ENCODE results near the gene GPR146.

GPR146 gene

DNA sequence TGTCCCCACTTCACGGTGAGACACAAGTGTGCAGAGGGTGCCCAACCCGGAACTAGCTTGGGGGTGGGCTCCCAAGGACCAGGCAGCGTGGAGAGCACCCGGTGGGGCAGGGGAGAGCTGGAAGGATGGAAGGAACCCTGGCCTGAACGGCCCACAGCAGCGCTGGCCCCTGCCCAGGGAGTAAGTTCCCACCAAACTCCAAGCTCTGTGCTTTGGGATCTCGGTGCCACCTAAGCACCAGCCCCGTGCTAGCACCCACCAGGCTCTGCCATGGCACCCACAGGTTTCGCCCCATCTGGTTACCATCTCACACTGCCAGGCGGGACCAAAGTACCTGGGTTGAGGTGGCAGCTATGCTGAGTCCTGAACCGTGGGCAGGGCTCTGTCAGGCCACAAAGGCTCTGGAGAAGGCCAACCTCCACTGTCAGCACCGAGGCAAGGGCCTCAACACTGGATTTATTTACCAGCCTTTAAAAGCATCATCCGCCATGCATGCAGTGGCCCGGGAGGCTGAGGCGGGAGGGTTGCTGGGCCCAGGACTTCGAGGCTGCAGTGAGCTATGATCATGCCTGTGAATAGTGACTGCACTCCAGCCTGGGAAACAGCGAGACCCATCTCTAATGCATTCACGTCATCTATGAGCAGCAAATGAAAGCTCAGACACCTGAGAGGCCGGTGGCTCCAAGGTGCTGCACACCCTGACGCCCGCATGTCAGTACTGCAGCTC, 59.6 kb downstream of the GPR146 start:
- Histone ChIP-seq H3K23ac (ENCODE audit: low read length in 2 of 2) (no peak overlapping the region), H3K27me3 (ENCODE audit: control insufficient read depth in 1 of 2, insufficient read depth in 1 of 2, low read length in 2 of 2) (no peaks in the 10 kb centered on the region), H3K9ac (ENCODE audit: low read length) (no peak overlapping the region), H3K36me3 (ENCODE audit: control insufficient read depth in 1 of 2, insufficient read depth in 2 of 2, low read depth in 1 of 2, low read length in 2 of 2) (peaks cover 3 to 48% of the 10 kb centered on the region in 2 experiments), H2AK5ac (ENCODE audit: low read length, severe bottlenecking) (no peak overlapping the region), H3K4ac (ENCODE audit: low read depth in 1 of 2, low read length in 2 of 2) (no peak overlapping the region), H3K4me2 (ENCODE audit: low read length, poor library complexity, severe bottlenecking) (no peak overlapping the region), H4K8ac (ENCODE audit: low read length) (no peak overlapping the region), H2BK12ac (ENCODE audit: low read length in 2 of 2) (no peak overlapping the region), H3K79me1 (replicated peaks; ENCODE audit: low read length, poor library complexity, severe bottlenecking) (peaks cover 60% of the 10 kb centered on the region), H3K4me1 (ENCODE audit: control insufficient read depth, insufficient read depth, low read depth, low read length) (peaks cover 39% of the 10 kb centered on the region), H2BK15ac (ENCODE audit: low read depth, poor library complexity, severe bottlenecking) (no peak overlapping the region), H3K18ac (ENCODE audit: low read depth in 1 of 2, low read length in 2 of 2) (no peak overlapping the region), H2AFZ (ENCODE audit: low read depth, low read length) (no peak overlapping the region), H4K91ac (ENCODE audit: low read length) (no peak overlapping the region), H3K14ac (ENCODE audit: low read length in 2 of 2) (no peak overlapping the region), H3K9me3 (ENCODE audit: control insufficient read depth, low read length) (no peaks in the 10 kb centered on the region), H2BK120ac (ENCODE audit: low read depth, low read length) (no peak overlapping the region), H3K27ac (ENCODE audit: low read length, poor library complexity, severe bottlenecking) (no peak overlapping the region), H2BK5ac (ENCODE audit: low read depth, low read length, poor library complexity, severe bottlenecking) (no peak overlapping the region), H3K4me3 (ENCODE audit: insufficient read depth in 1 of 2, low read depth in 1 of 2, low read length in 2 of 2) (no peak overlapping the region)
- no peak for DNase-seq
- WGBS = 95% methylated on average over 21 of the region's 21 CpGs

DNA sequence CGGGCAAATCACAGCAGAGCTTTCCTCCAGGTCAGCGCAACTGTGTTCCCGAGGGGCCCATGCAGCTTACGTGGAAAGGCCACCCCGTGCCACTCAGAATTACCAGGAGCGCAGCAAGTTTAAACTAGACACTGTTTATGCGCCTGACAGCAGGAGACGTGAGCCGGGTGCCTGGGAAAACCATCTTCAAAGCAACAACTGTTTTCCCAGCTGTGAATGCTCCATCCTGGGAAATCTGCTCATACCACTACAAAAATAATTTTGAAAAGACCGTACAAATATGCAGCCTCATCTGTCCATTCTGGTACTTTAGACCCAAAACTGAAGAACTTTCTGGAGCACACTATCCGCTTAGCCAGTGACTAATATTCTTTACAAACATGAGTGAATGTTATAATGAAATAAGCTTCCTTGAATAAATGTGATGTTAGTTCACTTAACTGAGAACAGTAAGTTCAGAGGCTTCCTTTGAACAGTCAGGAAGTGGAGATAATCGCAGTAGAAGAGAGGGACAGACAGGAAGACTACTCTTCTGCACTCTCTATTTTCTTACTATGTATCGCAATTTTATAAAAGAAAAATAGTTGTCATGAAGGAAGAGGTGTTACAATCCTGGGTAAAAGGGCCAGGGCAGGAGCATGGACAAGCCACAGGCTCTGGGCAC, 60.3 kb downstream of the GPR146 start:
- H3K4me2 ChIP-seq (ENCODE audit: low read length, poor library complexity, severe bottlenecking) = no peak overlapping the region
- H3K27ac ChIP-seq (ENCODE audit: low read length, poor library complexity, severe bottlenecking) = no peak overlapping the region
- H2BK12ac ChIP-seq (ENCODE audit: low read length in 2 of 2) = no peak overlapping the region
- H2AFZ ChIP-seq (ENCODE audit: low read depth, low read length) = no peak overlapping the region
- WGBS = 93% methylated on average over 11 of the region's 13 CpGs
- H3K9me3 ChIP-seq (ENCODE audit: control insufficient read depth, low read length) = no peaks in the 10 kb centered on the region
- H4K8ac ChIP-seq (ENCODE audit: low read length) = no peak overlapping the region
- peaks cover 61% of the 10 kb centered on the region for H3K79me1 ChIP-seq (replicated peaks; ENCODE audit: low read length, poor library complexity, severe bottlenecking)
- no peak overlapping the region for H2BK15ac ChIP-seq (ENCODE audit: low read depth, poor library complexity, severe bottlenecking)
- H3K4me1 ChIP-seq (ENCODE audit: control insufficient read depth, insufficient read depth, low read depth, low read length) = peaks cover 37% of the 10 kb centered on the region
- H2AK5ac ChIP-seq (ENCODE audit: low read length, severe bottlenecking) = no peak overlapping the region
- no peak overlapping the region for H3K14ac ChIP-seq (ENCODE audit: low read length in 2 of 2)
- peaks cover under 1 to 48% of the 10 kb centered on the region in 2 experiments for H3K36me3 ChIP-seq (ENCODE audit: control insufficient read depth in 1 of 2, insufficient read depth in 2 of 2, low read depth in 1 of 2, low read length in 2 of 2)
- no peak overlapping the region for H3K4ac ChIP-seq (ENCODE audit: low read depth in 1 of 2, low read length in 2 of 2)
- no peak overlapping the region for H2BK5ac ChIP-seq (ENCODE audit: low read depth, low read length, poor library complexity, severe bottlenecking)
- H3K18ac ChIP-seq (ENCODE audit: low read depth in 1 of 2, low read length in 2 of 2) = no peak overlapping the region
- H3K23ac ChIP-seq (ENCODE audit: low read length in 2 of 2) = no peak overlapping the region
- H3K27me3 ChIP-seq (ENCODE audit: control insufficient read depth in 1 of 2, insufficient read depth in 1 of 2, low read length in 2 of 2) = no peaks in the 10 kb centered on the region
- DNase-seq = no peak
- H3K9ac ChIP-seq (ENCODE audit: low read length) = no peak overlapping the region
- H2BK120ac ChIP-seq (ENCODE audit: low read depth, low read length) = no peak overlapping the region
- H3K4me3 ChIP-seq (ENCODE audit: insufficient read depth in 1 of 2, low read depth in 1 of 2, low read length in 2 of 2) = no peak overlapping the region
- H4K91ac ChIP-seq (ENCODE audit: low read length) = no peak overlapping the region

DNA sequence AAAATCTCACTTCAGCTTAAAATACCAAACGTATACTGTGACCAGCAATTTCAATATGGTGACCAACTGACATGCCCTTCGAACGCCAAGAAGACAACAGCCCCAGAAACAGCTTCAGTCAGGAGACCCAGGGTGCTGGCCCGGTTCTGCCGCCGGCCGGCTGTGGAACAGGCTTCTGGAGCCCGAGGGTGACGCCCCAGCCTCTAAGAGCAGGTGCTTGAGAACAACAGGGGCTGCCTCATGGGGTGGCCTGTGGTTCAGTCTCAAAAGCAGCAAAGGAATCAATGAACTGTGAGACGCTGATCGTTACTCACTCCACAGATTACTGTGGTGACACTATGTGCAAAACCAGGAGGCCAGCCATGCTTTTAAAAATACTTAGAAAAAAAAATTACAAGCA, 60.8 kb downstream of the GPR146 start:
- no peak for DNase-seq
- H2BK5ac ChIP-seq (ENCODE audit: low read depth, low read length, poor library complexity, severe bottlenecking) = no peak overlapping the region
- H3K9ac ChIP-seq (ENCODE audit: low read length) = no peak overlapping the region
- no peak overlapping the region for H3K18ac ChIP-seq (ENCODE audit: low read depth in 1 of 2, low read length in 2 of 2)
- H2BK15ac ChIP-seq (ENCODE audit: low read depth, poor library complexity, severe bottlenecking) = no peak overlapping the region
- H3K14ac ChIP-seq (ENCODE audit: low read length in 2 of 2) = no peak overlapping the region
- H2BK120ac ChIP-seq (ENCODE audit: low read depth, low read length) = no peak overlapping the region
- peaks cover 61% of the 10 kb centered on the region for H3K79me1 ChIP-seq (replicated peaks; ENCODE audit: low read length, poor library complexity, severe bottlenecking)
- H3K23ac ChIP-seq (ENCODE audit: low read length in 2 of 2) = no peak overlapping the region
- H3K4me1 ChIP-seq (ENCODE audit: control insufficient read depth, insufficient read depth, low read depth, low read length) = peaks cover 32% of the 10 kb centered on the region
- H4K8ac ChIP-seq (ENCODE audit: low read length) = no peak overlapping the region
- no peak overlapping the region for H2AFZ ChIP-seq (ENCODE audit: low read depth, low read length)
- no peak overlapping the region for H3K4me3 ChIP-seq (ENCODE audit: insufficient read depth in 1 of 2, low read depth in 1 of 2, low read length in 2 of 2)
- 96% methylated on average over 11 of the region's 11 CpGs for WGBS
- no peak overlapping the region for H4K91ac ChIP-seq (ENCODE audit: low read length)
- H3K4me2 ChIP-seq (ENCODE audit: low read length, poor library complexity, severe bottlenecking) = no peak overlapping the region
- no peak overlapping the region for H2AK5ac ChIP-seq (ENCODE audit: low read length, severe bottlenecking)
- H3K27ac ChIP-seq (ENCODE audit: low read length, poor library complexity, severe bottlenecking) = no peak overlapping the region
- no peak overlapping the region for H2BK12ac ChIP-seq (ENCODE audit: low read length in 2 of 2)
- peaks cover 0 to 49% of the 10 kb centered on the region in 2 experiments for H3K36me3 ChIP-seq (ENCODE audit: control insufficient read depth in 1 of 2, insufficient read depth in 2 of 2, low read depth in 1 of 2, low read length in 2 of 2)
- no peaks in the 10 kb centered on the region for H3K9me3 ChIP-seq (ENCODE audit: control insufficient read depth, low read length)
- H3K4ac ChIP-seq (ENCODE audit: low read depth in 1 of 2, low read length in 2 of 2) = no peak overlapping the region
- no peaks in the 10 kb centered on the region for H3K27me3 ChIP-seq (ENCODE audit: control insufficient read depth in 1 of 2, insufficient read depth in 1 of 2, low read length in 2 of 2)

DNA sequence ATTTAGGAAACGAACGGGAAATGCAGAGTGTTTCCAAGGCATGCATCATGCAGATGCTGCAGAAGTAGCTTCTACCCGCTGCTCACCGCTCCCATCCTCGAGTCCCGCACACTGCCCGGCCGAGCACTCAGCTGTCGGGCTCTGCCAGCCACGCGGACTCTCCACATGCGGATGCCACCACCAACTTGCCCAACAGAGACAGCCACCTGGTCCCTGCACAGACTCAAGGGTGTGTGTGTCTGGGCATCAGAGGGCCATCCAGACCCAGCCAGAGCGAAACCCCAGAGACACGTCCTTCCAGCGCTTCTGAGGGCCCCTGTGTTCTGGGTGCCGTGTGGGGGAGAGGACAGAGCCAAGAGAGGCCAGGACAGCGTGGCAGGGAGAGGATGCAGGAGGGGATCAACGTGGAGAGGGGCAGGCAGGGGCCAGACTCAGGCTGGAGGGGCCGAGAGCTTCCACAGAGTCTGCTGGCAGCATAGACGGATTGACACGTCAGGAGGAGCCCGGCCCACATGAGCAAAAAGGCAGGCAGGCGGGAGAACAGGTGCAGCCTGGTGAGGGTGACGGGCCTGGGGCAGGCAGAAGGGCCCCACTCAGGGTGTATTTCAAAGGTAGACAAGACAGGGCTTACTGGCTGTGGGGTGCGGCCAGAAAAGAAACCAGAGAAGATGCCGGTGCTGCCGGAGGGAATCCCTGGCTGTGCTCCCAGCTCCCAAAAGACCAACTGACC, 61.9 kb downstream of the GPR146 start:
- Histone ChIP-seq H4K8ac (ENCODE audit: low read length) (no peak overlapping the region), H2AK5ac (ENCODE audit: low read length, severe bottlenecking) (no peak overlapping the region), H3K14ac (ENCODE audit: low read length in 2 of 2) (no peak overlapping the region), H2BK15ac (ENCODE audit: low read depth, poor library complexity, severe bottlenecking) (no peak overlapping the region), H2BK5ac (ENCODE audit: low read depth, low read length, poor library complexity, severe bottlenecking) (no peak overlapping the region), H3K9ac (ENCODE audit: low read length) (no peak overlapping the region), H2BK12ac (ENCODE audit: low read length in 2 of 2) (no peak overlapping the region), H3K27me3 (ENCODE audit: control insufficient read depth in 1 of 2, insufficient read depth in 1 of 2, low read length in 2 of 2) (no peaks in the 10 kb centered on the region), H3K79me1 (replicated peaks; ENCODE audit: low read length, poor library complexity, severe bottlenecking) (peaks cover 60% of the 10 kb centered on the region), H3K27ac (ENCODE audit: low read length, poor library complexity, severe bottlenecking) (no peak overlapping the region), H2AFZ (ENCODE audit: low read depth, low read length) (no peak overlapping the region), H3K4me1 (ENCODE audit: control insufficient read depth, insufficient read depth, low read depth, low read length) (peaks cover 23% of the 10 kb centered on the region), H3K23ac (ENCODE audit: low read length in 2 of 2) (no peak overlapping the region), H3K36me3 (ENCODE audit: control insufficient read depth in 1 of 2, insufficient read depth in 2 of 2, low read depth in 1 of 2, low read length in 2 of 2) (peaks cover 0 to 46% of the 10 kb centered on the region in 2 experiments), H3K4me3 (ENCODE audit: insufficient read depth in 1 of 2, low read depth in 1 of 2, low read length in 2 of 2) (no peak overlapping the region), H3K4ac (ENCODE audit: low read depth in 1 of 2, low read length in 2 of 2) (no peak overlapping the region), H2BK120ac (ENCODE audit: low read depth, low read length) (no peak overlapping the region), H3K18ac (ENCODE audit: low read depth in 1 of 2, low read length in 2 of 2) (no peak overlapping the region), H4K91ac (ENCODE audit: low read length) (no peak overlapping the region), H3K9me3 (ENCODE audit: control insufficient read depth, low read length) (no peaks in the 10 kb centered on the region), H3K4me2 (ENCODE audit: low read length, poor library complexity, severe bottlenecking) (no peak overlapping the region)
- no peak for DNase-seq
- WGBS = 94% methylated on average over 25 of the region's 27 CpGs
